SIG-M5 treated with dmso at 0.1 percent for 504 hours (cell line): Measurements from ENCODE around the gene CLEC3B.
"Not testable (repeated sequence)": the region's sequence is repeated elsewhere in the genome, so short reads cannot be mapped to it uniquely, and the experiment has no call there.

Experiments
- DNase-seq: peaks from one replicate; lab custom pipeline; 2025; ENCODE audit not compliant: unreplicated experiment; lab: John Stamatoyannopoulos, UW

CLEC3B gene

GRCh38 chr3:45034612-45035252 is 8.6 kb downstream of the CLEC3B start:
- peak; percentile 79 for DNase-seq

GRCh38 chr3:45035441-45036301 is 9.6 kb downstream of the CLEC3B start:
- DNase-seq: no peak

GRCh38 chr3:45037720-45038455 is 11.8 kb downstream of the CLEC3B start:
- DNase-seq: peak; percentile 97

GRCh38 chr3:45041666-45042065 is 15.6 kb downstream of the CLEC3B start:
- no peak for DNase-seq

- no peak for DNase-seq
These were observed 16.1 kb downstream of the CLEC3B start for GRCh38 chr3:45042162-45042561.

GRCh38 chr3:45043728-45044299 is 17.7 kb downstream of the CLEC3B start:
- peak; percentile 40 for DNase-seq

GRCh38 chr3:45048244-45048643 is 22.1 kb downstream of the CLEC3B start:
- DNase-seq: no peak

- DNase-seq: no peak
These were observed 23.7 kb downstream of the CLEC3B start for GRCh38 chr3:45049807-45050206.

GRCh38 chr3:45051685-45052084 is 25.6 kb downstream of the CLEC3B start:
- no peak for DNase-seq

- not testable (repeated sequence) for DNase-seq
These were observed 27.7 kb downstream of the CLEC3B start for GRCh38 chr3:45053805-45054195.

- peak; percentile 35 for DNase-seq
These were observed 28.2 kb downstream of the CLEC3B start for GRCh38 chr3:45054196-45054857.

- peak; percentile 72 for DNase-seq
These were observed 28.9 kb downstream of the CLEC3B start for GRCh38 chr3:45055032-45055410.

- DNase-seq: peak; percentile 21
These were observed 29.5 kb downstream of the CLEC3B start for GRCh38 chr3:45055411-45056143.

- DNase-seq: no peak
These were observed 30.7 kb downstream of the CLEC3B start for GRCh38 chr3:45056608-45057301.

GRCh38 chr3:45057557-45057956 is 31.5 kb downstream of the CLEC3B start:
- DNase-seq: no peak

GRCh38 chr3:45059132-45059531 is 33.0 kb downstream of the CLEC3B start:
- no peak for DNase-seq

GRCh38 chr3:45060165-45060892 is 34.2 kb downstream of the CLEC3B start:
- DNase-seq: no peak

- no peak for DNase-seq
These were observed 36.6 kb downstream of the CLEC3B start for GRCh38 chr3:45062697-45063070.
